ENCODE results near the gene PTPRM.

The PTPRM gene

DNA sequence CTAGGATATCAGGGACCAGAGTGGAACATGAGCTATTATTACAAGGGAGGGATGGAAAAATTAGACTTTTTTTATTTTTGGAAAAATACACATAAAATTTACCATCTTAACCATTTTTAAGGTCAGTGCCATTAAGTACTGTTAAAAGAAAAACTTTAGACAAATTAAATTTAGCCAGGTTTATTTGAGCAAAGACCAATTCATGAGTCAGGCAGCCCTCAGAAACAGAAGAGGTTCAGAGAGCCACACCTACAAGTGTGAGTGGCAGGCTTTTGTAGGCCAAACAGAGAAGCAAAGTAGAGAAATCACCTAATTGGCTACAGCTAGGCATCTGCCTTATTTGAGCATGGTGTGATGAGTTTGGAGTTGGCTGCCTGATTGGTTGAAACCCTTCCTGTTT is 740.8 kb downstream of the PTPRM start:
- no peak for DNase-seq

GRCh38 chr18:8313043-8313442 is 745.9 kb downstream of the PTPRM start:
- no peak for DNase-seq

GRCh38 chr18:8314124-8314523 is 747.0 kb downstream of the PTPRM start:
- DNase-seq = no peak

GRCh38 chr18:8319798-8320489 is 752.8 kb downstream of the PTPRM start:
- DNase-seq = no peak

- DNase-seq = no peak
Measured at GRCh38 chr18:8322486-8322885, 755.4 kb downstream of the PTPRM start.

DNA sequence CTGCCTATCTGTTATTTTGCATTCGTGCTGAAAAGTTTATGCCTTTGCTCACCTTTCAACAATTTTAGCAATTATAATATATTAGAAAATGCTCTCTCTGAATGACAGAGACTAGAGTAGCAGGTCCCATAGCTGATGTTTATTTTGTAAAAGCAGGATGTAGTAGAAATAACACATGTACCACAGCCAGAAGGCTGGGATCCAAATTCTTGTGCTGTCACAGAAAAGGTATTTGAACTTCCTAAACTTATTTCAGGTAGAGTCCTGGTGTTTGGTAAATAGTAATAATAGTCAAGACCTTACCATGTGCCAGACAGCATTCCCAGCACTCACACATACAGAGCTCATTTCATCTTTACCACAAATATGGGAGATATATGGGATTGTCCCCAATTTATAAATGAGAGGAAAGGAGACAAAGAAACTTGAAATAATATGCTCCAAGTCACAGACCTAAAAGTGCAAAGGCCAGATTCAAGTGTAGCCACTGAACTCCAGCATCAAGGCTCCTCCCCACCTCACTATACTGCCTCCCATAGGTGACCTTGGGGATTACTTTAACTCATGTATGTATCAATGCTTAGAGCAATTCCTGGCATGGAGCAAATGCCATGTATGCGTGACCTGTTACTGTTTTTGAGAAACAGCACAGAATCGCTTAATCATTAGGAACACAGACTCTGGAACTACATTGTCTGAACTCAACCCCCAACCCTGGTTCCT is 757.4 kb downstream of the PTPRM start:
- DNase-seq = no peak

GRCh38 chr18:8326763-8327394 is 759.8 kb downstream of the PTPRM start:
- no peak for DNase-seq

GRCh38 chr18:8328126-8328525 is 761.0 kb downstream of the PTPRM start:
- DNase-seq = no peak

- DNase-seq = no peak
Measured at GRCh38 chr18:8329186-8329771, 762.2 kb downstream of the PTPRM start.

DNA sequence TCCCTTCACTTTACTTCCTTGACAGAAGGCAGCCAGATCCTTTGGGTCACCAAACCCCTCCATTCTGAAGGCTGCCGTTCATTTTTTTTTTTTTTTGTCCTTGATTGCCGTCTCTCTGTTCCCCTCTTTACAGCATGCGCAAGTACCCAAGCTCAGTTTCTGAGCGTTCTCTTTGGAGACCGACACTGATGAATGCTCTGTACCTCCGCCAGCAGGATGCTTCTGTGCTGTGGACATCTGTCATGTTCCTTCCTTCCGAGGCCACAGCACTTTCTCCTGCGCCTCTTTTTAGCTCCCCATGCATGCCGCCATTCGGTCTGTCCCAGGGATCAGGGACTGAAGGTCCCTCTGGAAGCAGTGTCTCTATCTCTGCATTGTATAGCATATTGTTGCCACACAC is 763.5 kb downstream of the PTPRM start:
- DNase-seq = no peak

DNA sequence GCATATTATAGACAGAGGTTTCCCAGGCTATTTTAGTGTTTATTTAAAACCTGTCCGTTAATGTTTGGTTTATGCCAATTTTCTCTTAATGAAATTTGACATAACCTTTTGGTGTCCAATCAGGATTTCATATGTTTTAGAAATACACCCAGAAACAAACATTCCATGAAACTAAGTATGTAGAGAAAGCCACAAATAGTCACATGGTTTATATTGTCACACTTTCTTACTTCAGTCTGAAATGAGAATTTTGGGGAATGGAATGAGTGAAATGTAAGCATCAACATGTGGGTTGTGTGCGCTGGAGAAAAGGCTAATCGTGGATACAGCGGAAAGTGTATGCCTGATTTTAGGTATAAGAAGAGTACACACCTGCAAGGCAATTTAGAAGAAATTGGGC is 765.2 kb downstream of the PTPRM start:
- DNase-seq = no peak

DNA sequence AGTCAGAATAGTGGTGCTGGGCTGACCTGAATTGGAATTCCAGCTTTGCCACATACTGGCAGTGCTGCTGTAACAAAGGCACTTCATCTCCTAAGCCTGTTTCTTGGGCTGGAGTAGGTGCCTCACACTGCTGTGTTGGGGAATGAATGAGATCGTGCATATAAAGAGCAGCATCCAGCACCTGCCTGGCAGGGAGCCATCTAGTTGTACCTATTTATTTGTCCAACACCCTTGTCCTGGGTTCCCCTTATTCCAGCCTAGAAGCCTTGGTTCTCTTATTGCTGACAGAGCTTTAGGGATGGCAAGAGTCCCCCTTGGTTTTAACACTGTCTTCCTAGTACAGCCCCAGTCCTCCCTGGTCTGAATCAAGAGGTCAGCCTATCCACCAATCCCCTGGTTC is 766.8 kb downstream of the PTPRM start:
- no peak for DNase-seq

DNA sequence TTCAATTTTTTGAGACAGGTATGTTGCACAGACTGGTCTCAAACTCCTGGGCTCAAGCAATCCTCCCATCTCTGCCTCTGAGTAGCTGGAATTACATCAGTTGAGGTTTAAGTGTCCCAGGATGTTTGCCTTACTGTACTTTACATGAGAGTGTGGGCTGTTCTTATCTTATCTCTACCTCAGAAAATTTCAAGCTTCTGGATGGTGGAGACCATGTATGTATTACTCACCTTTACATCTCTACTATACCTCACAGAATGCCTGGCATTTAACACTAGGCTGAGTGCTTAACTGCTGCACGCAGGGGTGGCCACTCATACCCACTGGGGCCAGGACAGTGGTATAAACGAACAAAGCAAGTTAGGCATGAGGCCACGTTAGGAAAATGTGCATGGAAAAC is 770.1 kb downstream of the PTPRM start:
- DNase-seq = no peak

GRCh38 chr18:8339210-8339609 is 772.1 kb downstream of the PTPRM start:
- no peak for DNase-seq

DNA sequence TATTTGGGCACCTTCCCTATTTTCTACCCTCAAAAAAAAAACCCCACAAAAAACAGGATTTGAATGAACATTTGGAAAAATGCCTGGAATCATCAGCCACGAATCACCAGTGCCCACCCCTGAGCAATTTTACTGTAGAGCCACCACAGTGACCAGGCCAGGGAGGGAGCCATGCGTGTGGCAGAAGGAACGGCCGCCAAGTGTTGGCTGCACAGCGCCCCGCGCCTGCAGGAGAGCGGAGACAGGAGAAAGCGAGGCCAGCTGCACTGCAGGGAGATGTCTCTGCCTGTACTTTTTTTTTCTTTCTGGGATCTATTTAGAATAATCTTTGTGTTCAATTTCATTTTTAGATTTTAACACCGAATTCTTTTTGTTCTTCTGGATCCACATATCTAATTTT is 772.8 kb downstream of the PTPRM start:
- DNase-seq = no peak

DNA sequence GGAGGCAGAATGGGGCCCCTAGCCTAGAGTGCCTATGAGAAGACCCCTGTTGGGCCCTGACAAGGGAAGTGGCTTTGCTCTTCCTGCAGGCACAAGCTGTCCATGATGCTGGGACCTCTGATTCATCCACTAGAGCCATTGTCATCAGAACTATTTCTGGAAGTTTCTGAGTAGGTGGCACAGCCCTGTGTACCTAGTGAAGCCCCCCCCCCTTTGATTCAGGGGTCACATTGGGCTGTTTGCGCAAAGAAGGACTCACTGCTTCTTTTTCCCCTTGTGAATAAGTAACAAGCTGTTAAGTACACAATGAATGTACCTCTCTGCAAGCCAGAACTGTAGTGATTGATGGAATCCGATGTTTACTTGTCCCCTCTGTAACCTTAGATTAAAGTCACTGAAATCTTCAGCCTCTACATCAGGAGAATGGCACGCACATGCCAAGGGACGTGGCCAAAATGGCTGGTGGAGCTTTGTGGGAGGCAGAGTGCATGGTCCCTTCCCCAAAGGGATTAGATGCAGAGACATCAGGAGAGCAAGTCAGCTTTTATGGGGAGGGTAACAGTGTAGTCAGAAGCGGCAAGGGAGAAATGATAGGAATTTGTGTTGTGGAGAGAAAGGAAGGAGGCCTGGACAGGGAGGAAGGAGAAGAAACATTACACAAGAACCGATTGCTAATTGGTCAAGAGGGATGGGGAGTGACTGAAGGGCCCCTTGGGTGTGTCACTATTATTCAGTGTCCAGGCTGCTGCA is 774.5 kb downstream of the PTPRM start:
- DNase-seq = no peak

DNA sequence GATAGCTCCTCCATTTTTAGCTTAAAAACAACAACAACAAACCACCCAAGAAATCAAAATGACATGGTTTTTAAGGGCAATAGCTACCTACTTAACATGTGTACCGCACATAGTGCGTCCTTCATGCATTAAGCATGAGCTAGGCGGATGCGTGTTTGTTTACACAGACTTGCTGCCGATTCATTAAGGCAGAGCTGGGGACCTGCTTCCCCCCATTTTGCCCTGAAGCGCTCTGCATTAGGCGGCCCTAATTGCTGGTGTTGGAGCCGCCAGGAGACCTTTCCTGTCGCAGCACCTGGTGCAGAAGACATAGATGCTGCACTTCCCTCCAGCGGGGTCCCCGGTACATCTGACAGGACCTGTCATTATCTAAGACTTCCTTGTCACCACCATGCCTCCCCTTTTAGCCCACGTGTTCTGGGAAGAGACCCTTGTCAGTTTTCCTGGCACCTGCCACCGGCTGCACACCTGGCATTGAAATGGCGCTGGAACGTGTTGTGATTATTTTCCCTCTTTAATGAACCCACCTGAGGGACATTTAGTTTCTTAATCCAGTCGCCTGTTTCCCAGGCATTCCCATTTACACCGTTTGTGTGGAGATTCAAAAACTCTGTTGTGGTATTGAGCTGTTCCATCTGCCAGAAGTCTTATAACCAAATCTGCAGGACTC is 781.1 kb downstream of the PTPRM start:
- DNase-seq = no peak

DNA sequence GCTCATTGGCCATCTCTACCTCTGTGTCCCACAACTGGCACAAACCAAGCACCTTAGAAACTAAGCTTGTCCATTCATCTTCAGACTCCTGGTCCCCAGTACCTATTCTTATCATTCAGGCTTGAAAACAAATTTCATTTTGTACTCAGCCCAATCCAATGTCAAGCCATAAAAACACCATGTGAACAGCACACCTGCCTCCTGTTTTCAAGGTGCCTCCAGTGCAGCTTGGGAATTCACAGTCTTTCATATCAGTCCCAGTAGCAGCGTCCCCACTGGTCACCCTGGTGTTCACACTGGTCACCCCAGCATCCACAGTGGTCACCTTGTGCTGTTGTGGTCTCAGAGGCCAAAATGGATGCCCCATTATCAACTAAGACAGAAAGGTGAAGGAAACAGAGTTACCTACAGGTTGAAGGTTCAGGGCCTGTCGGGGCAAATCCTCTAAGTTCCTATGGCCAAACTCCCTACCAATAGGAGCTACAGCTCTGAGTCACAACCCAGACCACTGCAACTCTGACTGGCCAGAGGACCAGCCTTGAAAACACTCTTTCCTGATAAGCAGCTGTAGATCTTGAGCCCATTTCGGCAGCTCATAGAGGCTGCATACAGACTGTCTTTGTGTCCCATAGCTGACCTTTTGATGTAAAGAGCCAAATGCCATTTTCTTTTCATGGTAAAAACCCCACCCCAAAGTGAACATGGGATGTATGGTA is 782.6 kb downstream of the PTPRM start:
- DNase-seq = no peak

DNA sequence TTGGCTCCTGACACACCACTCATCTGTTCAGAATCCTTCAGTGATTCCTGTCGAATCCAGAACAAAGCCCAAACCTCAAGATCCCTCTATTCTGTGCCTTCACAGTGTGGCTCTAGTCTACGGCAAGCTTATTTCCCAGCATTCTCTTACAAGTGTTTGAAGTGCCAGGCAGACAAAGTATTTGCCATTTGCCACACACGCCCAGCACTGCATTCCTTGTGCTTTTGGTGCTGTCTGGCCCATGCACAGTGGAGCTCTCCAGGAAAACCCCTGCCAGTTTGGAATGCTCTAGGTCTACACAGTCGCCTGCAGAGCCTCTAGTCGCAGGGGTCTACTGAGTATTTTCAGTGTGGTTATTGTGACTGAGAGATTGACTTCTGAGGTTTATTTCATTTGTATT is 783.5 kb downstream of the PTPRM start:
- no peak for DNase-seq

GRCh38 chr18:8351161-8351560 is 784.0 kb downstream of the PTPRM start:
- no peak for DNase-seq

DNA sequence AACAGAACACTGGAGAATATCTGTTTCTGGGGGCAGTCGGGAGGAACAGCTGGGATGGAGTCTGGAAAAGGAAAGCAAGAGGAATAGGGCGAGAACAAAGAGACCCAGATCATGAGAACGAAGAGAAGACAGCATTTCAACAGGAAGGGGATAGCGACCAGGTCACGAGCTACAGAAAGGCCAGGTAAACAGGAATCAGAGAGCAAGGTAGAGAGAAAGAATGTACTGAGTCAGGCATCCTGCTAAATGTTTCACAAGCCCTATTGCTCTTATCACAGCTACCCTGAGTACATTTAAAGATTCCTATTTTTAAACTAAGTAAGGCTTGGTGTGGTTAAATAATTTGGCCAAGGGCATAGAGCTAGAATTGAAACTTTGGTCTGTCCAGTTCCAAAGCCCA is 787.2 kb downstream of the PTPRM start:
- DNase-seq = no peak

DNA sequence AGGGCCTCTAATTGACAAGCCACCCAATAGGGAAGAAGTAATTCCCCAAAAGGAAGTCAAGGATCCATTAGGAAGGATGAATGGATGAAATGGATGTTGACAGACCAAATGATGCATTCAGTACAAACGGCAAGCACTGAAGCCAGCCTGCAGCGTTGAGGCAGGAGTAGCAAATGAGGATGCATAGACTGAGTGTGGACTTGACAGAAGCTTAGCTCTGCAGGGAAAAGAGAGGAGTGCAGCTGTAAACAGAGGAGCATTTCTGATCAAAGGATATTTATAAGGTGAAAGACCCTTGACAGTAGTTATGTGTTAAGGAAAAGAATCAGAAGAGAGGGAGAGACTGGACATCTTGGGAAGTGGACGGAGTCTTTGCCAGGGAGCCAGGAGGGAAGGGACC is 788.9 kb downstream of the PTPRM start:
- no peak for DNase-seq
